Glutamatergic neuron (in vitro differentiated cells): Measurements from ENCODE around the gene NUDT4. TPM values are rescaled to one million over a fixed set of nuclear protein-coding genes. Genes with fewer than 3 reads are reported as not detected.
"Not testable (repeated sequence)": the region's sequence is repeated elsewhere in the genome, so short reads cannot be mapped to it uniquely, and the experiment has no call there.

Experiments
- DNase-seq: peaks from one replicate; pipeline ENCODE4 v3.0.0; 2022
- H3K27ac Mint-ChIP-seq: one replicate; pipeline ENCODE4 v1.8.0; 2020; ENCODE audit warnings: mild to moderate bottlenecking, mixed read lengths, inconsistent platforms; ENCODE audit not compliant: unreplicated experiment
- H3K27me3 Mint-ChIP-seq: one replicate; pipeline ENCODE4 v1.8.0; 2020; ENCODE audit warnings: mild to moderate bottlenecking, moderate library complexity, mixed read lengths, inconsistent platforms; ENCODE audit not compliant: unreplicated experiment
- H3K36me3 Mint-ChIP-seq: one replicate; pipeline ENCODE4 v1.8.0; 2020; ENCODE audit warnings: mild to moderate bottlenecking, mixed read lengths, inconsistent platforms; ENCODE audit not compliant: unreplicated experiment
- H3K4me1 Mint-ChIP-seq: one replicate; pipeline ENCODE4 v1.8.0; 2020; ENCODE audit warnings: mild to moderate bottlenecking, low read depth, mixed read lengths, inconsistent platforms; ENCODE audit not compliant: unreplicated experiment
- H3K4me3 Mint-ChIP-seq: one replicate; pipeline ENCODE4 v1.8.0; 2020; ENCODE audit warnings: mild to moderate bottlenecking, mixed read lengths, inconsistent platforms; ENCODE audit not compliant: unreplicated experiment
- H3K9me3 Mint-ChIP-seq: one replicate; pipeline ENCODE4 v1.8.0; 2020; ENCODE audit warnings: mild to moderate bottlenecking, moderate library complexity, mixed read lengths, inconsistent platforms; ENCODE audit not compliant: unreplicated experiment
- CTCF ChIP-seq: fragments of 200-600 bp; sonication (generic); IDR thresholded peaks from one replicate; pipeline ENCODE4 v1.5.0; 2021; ENCODE audit not compliant: partially characterized antibody, unreplicated experiment
- total RNA-seq: library from RNA; stranded (reverse); fragmentation: NEBNext Ultra II Directional; extraction: Animal tissue kit (Norgen Biotek cat#: 25700); gene quantifications from one replicate; pipeline ENCODE4 v1.2.1, GENCODE V29; 2021; ENCODE audit not compliant: unreplicated experiment

NUDT4 gene
- total RNA-seq, 1 donor from 2014 or later: 29.5 TPM

DNA sequence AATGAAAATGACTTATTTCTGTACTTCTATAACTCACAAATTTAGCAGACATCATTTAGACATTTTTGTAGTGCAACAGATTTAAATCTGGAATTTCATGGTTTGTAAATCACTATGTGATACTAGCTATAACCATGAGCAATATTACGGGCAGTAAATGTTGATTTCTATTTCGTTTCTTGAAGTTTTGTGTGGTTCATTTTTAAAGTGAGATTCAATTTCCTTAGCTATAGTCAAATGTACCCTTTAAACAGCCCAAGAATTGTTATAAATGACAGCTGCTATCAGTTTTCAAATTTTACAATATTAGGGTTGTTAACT lies 30.2 kb downstream of the NUDT4 start:
- H3K27ac Mint-ChIP-seq: no peak overlapping the region
- peaks cover 2% of the 10 kb centered on the region for H3K9me3 Mint-ChIP-seq
- no peaks in the 10 kb centered on the region for H3K36me3 Mint-ChIP-seq
- no peak overlapping the region for H3K4me3 Mint-ChIP-seq
- no peak for DNase-seq
- H3K4me1 Mint-ChIP-seq: peaks cover 6% of the 10 kb centered on the region
- peaks cover 3% of the 10 kb centered on the region for H3K27me3 Mint-ChIP-seq
- no peak for TF ChIP-seq CTCF

DNA sequence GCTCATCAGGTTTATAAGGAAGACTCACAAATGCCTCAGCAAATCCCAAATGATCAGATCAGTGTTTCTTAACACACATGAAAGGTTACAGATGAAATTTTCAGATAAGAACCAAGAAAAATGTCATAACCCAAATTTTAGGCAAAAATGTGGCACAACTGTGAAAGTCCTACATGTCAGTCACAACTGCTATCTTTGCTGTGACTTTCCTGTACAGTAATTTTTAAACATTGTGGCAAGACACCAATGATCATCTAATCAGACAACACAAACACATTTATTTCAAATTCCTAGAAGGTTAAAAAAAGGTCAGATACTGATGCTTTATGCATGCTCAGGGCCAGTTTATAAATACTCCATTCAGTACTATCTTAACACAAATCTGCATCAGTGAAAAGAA lies 31.1 kb downstream of the NUDT4 start:
- TF ChIP-seq CTCF: no peak
- Mint-ChIP-seq H3K4me1 (peaks cover 6% of the 10 kb centered on the region), H3K27me3 (peaks cover 2% of the 10 kb centered on the region), H3K36me3 (no peaks in the 10 kb centered on the region), H3K4me3 (no peak overlapping the region), H3K27ac (no peak overlapping the region), H3K9me3 (peaks cover 1% of the 10 kb centered on the region)
- DNase-seq: no peak

GRCh38 chr12:93409343-93410187 lies 31.8 kb downstream of the NUDT4 start:
- H3K9me3 Mint-ChIP-seq, H3K4me3 Mint-ChIP-seq, H3K4me1 Mint-ChIP-seq, H3K27ac Mint-ChIP-seq, DNase-seq, H3K36me3 Mint-ChIP-seq, H3K27me3 Mint-ChIP-seq: not testable (repeated sequence)

- not testable (repeated sequence) for H3K27ac Mint-ChIP-seq, H3K4me3 Mint-ChIP-seq, H3K36me3 Mint-ChIP-seq, DNase-seq, H3K27me3 Mint-ChIP-seq, H3K9me3 Mint-ChIP-seq
- H3K4me1 Mint-ChIP-seq: peaks cover 13% of the 10 kb centered on the region
Measured at GRCh38 chr12:93411060-93411459, 33.3 kb downstream of the NUDT4 start.

DNA sequence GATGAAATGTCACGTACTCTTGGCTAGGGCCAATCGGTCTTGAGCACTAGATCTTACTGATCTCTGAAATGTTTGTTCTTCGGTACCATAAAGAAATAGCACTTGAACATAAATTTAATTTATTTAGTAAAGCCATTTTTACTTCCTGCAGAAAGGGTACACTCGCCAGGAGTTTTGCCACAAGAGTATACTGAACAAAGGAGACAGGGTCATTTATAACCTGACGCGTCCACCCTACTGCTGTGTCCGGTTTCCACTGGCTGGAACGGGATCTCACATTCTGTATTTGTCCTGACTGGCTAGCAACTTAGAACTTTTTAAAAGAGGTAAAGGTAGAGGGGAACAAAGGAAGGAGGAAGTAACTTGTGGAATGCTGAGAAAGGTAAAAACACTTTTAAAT lies 34.7 kb downstream of the NUDT4 start:
- H3K9me3 Mint-ChIP-seq, H3K4me3 Mint-ChIP-seq, H3K36me3 Mint-ChIP-seq, H3K27ac Mint-ChIP-seq, DNase-seq, H3K27me3 Mint-ChIP-seq: not testable (repeated sequence)
- peaks cover 13% of the 10 kb centered on the region for H3K4me1 Mint-ChIP-seq

GRCh38 chr12:93413064-93413463 lies 35.3 kb downstream of the NUDT4 start:
- no peak for TF ChIP-seq CTCF
- no peak overlapping the region for H3K4me3 Mint-ChIP-seq
- H3K4me1 Mint-ChIP-seq: peaks cover 13% of the 10 kb centered on the region
- H3K27ac Mint-ChIP-seq: no peak overlapping the region
- no peak for DNase-seq
- H3K9me3 Mint-ChIP-seq: peaks cover 1% of the 10 kb centered on the region
- H3K27me3 Mint-ChIP-seq: no peaks in the 10 kb centered on the region
- H3K36me3 Mint-ChIP-seq: no peaks in the 10 kb centered on the region
